HCT116 (cell line): Measurements from ENCODE around the gene PPFIA2. TPM values are rescaled to one million over a fixed set of nuclear protein-coding genes. Genes with fewer than 3 reads are reported as not detected.

Experiments
- ATAC-seq: fragments of 200-7000 bp; cut with Tn5 transposase; 2 replicates; pipeline ENCODE4 v1.9.1; 2020; ENCODE audit warnings: mild to moderate bottlenecking, moderate library complexity
- Bru-seq: library from RNA; stranded (reverse); fragments of 400-500 nt; gene quantifications from one replicate; lab custom pipeline; 2021; lab: Mats Ljungman, UMichigan
- BruChase-seq, 2 experiments: library from RNA; stranded (reverse); fragments of 400-500 nt; gene quantifications; one replicate each; lab custom pipeline; 2021; lab: Mats Ljungman, UMichigan
- BruUV-seq: library from RNA; stranded (reverse); fragments of 400-500 nt; replicated peaks from 2 replicates; lab custom pipeline; 2021; lab: Mats Ljungman, UMichigan
- CTCF ChIA-PET: fragments of 300-600 bp; sonication (Branson Sonifier 250); formaldehyde crosslinking; loops from one replicate; lab custom pipeline; 2021; ENCODE audit warnings: antibody characterized with exemption; lab: Charles Lee
- POLR2A ChIA-PET: fragments of 300-600, 350-600 bp; sonication (Branson Sonifier 250); formaldehyde crosslinking; loops from one replicate; lab custom pipeline; 2021; ENCODE audit warnings: antibody characterized with exemption; lab: Charles Lee
- RAD21 ChIA-PET, 2 experiments: fragments of 300-600 bp; sonication (Branson Sonifier 250); formaldehyde crosslinking; loops; one replicate each; lab custom pipeline; 2023; ENCODE audit warnings: low total read pairs in 2 of 2; ENCODE audit not compliant: uncharacterized antibody in 2 of 2, unreplicated experiment in 2 of 2, low non-redundant PET in 1 of 2; lab: Charles Lee
- DNase-seq: peaks from one replicate; pipeline ENCODE4 v3.0.0-alpha.2; 2010; ENCODE audit warnings: low read depth, low spot score
- H2AFZ ChIP-seq: fragments of 200-600 bp; shearing (Covaris generic), sonication (generic); 2 replicates; pipeline ENCODE4 v1.6.1; 2017; ENCODE audit warnings: low read depth, mixed run types, mixed read lengths, antibody characterized with exemption, low read length; ENCODE audit not compliant: poor library complexity, severe bottlenecking
- H3K27ac ChIP-seq: 2 replicates; pipeline ENCODE4 v1.5.1; 2012; ENCODE audit warnings: low read depth, low read length
- H3K27me3 ChIP-seq: fragments of 200-600 bp; sonication (generic); 2 replicates; pipeline ENCODE4 v1.6.1; 2016; ENCODE audit warnings: mixed run types, low read length, mixed read lengths; ENCODE audit not compliant: insufficient read depth
- H3K36me3 ChIP-seq, 2 experiments: fragments of 200-500 bp in 1 of 2; fragments of 200-600 bp in 1 of 2; sonication (Bioruptor generic) in 1 of 2; sonication (generic) in 1 of 2; 2 replicates each; pipeline versions ENCODE4 v1.5.1 to v1.6.1; 2014 to 2016; ENCODE audit warnings: low read length in 2 of 2, inconsistent platforms in 1 of 2, mixed read lengths in 1 of 2, mixed run types in 1 of 2; ENCODE audit not compliant: insufficient read depth in 2 of 2, control insufficient read depth in 1 of 2
- H3K4me1 ChIP-seq, 2 experiments: fragments of 200-600 bp in 1 of 2; sonication (generic) in 1 of 2; 2 replicates each; pipeline versions ENCODE4 v1.5.1 to v1.6.1; 2012 to 2017; ENCODE audit warnings: low read length in 2 of 2, inconsistent platforms in 1 of 2, mild to moderate bottlenecking in 1 of 2, mixed read lengths in 1 of 2, mixed run types in 1 of 2, moderate library complexity in 1 of 2; ENCODE audit not compliant: insufficient read depth in 2 of 2, control insufficient read depth in 1 of 2
- H3K4me2 ChIP-seq: fragments of 200-600 bp; sonication (generic); 2 replicates; pipeline ENCODE4 v1.6.1; 2017; ENCODE audit warnings: mixed run types, low read length, mixed read lengths
- H3K4me3 ChIP-seq, 2 experiments: fragments of 200-600 bp in 1 of 2; sonication (generic) in 1 of 2; replicated peaks in 1 of 2; 2 replicates each; pipeline ENCODE4 v1.5.1; 2011 to 2016; ENCODE audit warnings: low read length in 2 of 2, control low read depth in 1 of 2, low read depth in 1 of 2, mild to moderate bottlenecking in 1 of 2, mixed read lengths in 1 of 2, mixed run types in 1 of 2
- H3K79me2 ChIP-seq: fragments of 200-600 bp; sonication (generic); 2 replicates; pipeline ENCODE4 v1.6.1; 2017; ENCODE audit warnings: mild to moderate bottlenecking, mixed run types, low read length, moderate library complexity, mixed read lengths; ENCODE audit not compliant: insufficient read depth
- H3K9ac ChIP-seq: fragments of 200-600 bp; sonication (generic); 2 replicates; pipeline ENCODE4 v1.6.1; 2016; ENCODE audit warnings: low read length, mixed read lengths
- H3K9me2 ChIP-seq: fragments of 200-600 bp; sonication (generic), shearing (Covaris generic); 2 replicates; pipeline ENCODE4 v1.6.1; 2017; ENCODE audit warnings: mixed run types, mild to moderate bottlenecking, moderate library complexity; ENCODE audit not compliant: insufficient read depth
- H3K9me3 ChIP-seq, 2 experiments: fragments of 200-500 bp in 1 of 2; fragments of 200-600 bp in 1 of 2; sonication (Bioruptor generic) in 1 of 2; sonication (generic) in 1 of 2; 2 replicates each; pipeline ENCODE4 v1.6.1; 2014 to 2017; ENCODE audit warnings: low read length in 2 of 2, mixed read lengths in 2 of 2, inconsistent platforms in 1 of 2, low read depth in 1 of 2, mild to moderate bottlenecking in 1 of 2, mixed run types in 1 of 2, moderate library complexity in 1 of 2; ENCODE audit not compliant: control insufficient read depth in 1 of 2, insufficient read depth in 1 of 2
- H4K20me1 ChIP-seq: fragments of 200-600 bp; sonication (generic), shearing (Covaris generic); 2 replicates; pipeline ENCODE4 v1.6.1; 2017; ENCODE audit warnings: mixed run types, mild to moderate bottlenecking, moderate library complexity; ENCODE audit not compliant: insufficient read depth
- CEBPB ChIP-seq: IDR thresholded peaks from 2 replicates; pipeline ENCODE4 v1.6.1; 2012; ENCODE audit warnings: low read depth
- EGR1 ChIP-seq: IDR thresholded peaks from 2 replicates; pipeline ENCODE4 v1.6.1; 2012; ENCODE audit warnings: low read depth
- ELF1 ChIP-seq: IDR thresholded peaks from 2 replicates; pipeline ENCODE4 v1.6.1; 2012; ENCODE audit warnings: low read depth, borderline replicate concordance
- EZH2 ChIP-seq: fragments of 200-600 bp; sonication (generic); IDR thresholded peaks from 2 replicates; pipeline ENCODE4 v1.6.1; 2017; ENCODE audit warnings: antibody characterized with exemption, mixed run types
- JUND ChIP-seq: IDR thresholded peaks from 2 replicates; pipeline ENCODE4 v1.6.1; 2012
- SIN3A ChIP-seq: IDR thresholded peaks from 2 replicates; pipeline ENCODE4 v1.6.1; 2012; ENCODE audit warnings: low read depth
- SP1 ChIP-seq: IDR thresholded peaks from 2 replicates; pipeline ENCODE4 v1.6.1; 2012; ENCODE audit warnings: low read depth
- SRF ChIP-seq: IDR thresholded peaks from 2 replicates; pipeline ENCODE4 v1.6.1; 2012; ENCODE audit warnings: low read depth
- TCF7L2 ChIP-seq: IDR thresholded peaks from 2 replicates; pipeline ENCODE4 v1.7.0; 2011; ENCODE audit warnings: borderline replicate concordance, inconsistent platforms; ENCODE audit not compliant: insufficient read depth, insufficient read length; ENCODE audit errors: extremely low read depth
- ZFX ChIP-seq: fragments of 450-650 bp; IDR thresholded peaks from 2 replicates; pipeline ENCODE4 v1.6.1; 2017
- intact Hi-C: fragments of 100-400 bp; cut with micrococcal nuclease; formaldehyde crosslinking; loops from 2 replicates; pipeline ENCODE4 v1.10.0; 2022
- long read RNA-seq: library from polyadenylated mRNA; unstranded; transcript quantifications from one replicate; pipeline ENCODE4 v2.0.0, GENCODE V29; 2021; ENCODE audit not compliant: unreplicated experiment
- polyA plus RNA-seq: library from polyadenylated mRNA; unstranded; fragments of >200 nt; gene quantifications from 2 replicates; pipeline ENCODE4 v1.2.1, GENCODE V29; 2012; ENCODE audit warnings: missing spikeins
- total RNA-seq: library from RNA; stranded (reverse); gene quantifications from one replicate; pipeline ENCODE4 v1.2.1, GENCODE V29; 2021; ENCODE audit not compliant: unreplicated experiment
- TF ChIP-seq, protein P1 (sequence below), 3 experiments: fragments of 200-600 bp in 1 of 3; sonication (generic) in 1 of 3; IDR thresholded peaks in 2 of 3; conservative IDR thresholded peaks in 1 of 3; 2 replicates each; pipeline ENCODE4 v1.5.1; 2012 to 2017; ENCODE audit warnings: low read depth in 2 of 3, low read length in 2 of 3, antibody characterized with exemption in 1 of 3, borderline replicate concordance in 1 of 3, control low read depth in 1 of 3, mild to moderate bottlenecking in 1 of 3, mixed read lengths in 1 of 3, mixed run types in 1 of 3, moderate library complexity in 1 of 3; ENCODE audit not compliant: insufficient read depth in 1 of 3
- TF ChIP-seq, protein P2 (sequence below): IDR thresholded peaks from 2 replicates; pipeline ENCODE4 v1.6.1; 2011; ENCODE audit warnings: mild to moderate bottlenecking, low read length, moderate library complexity; ENCODE audit not compliant: insufficient replicate concordance; ENCODE audit errors: extremely low read depth
- TF ChIP-seq, protein P3 (sequence below): IDR thresholded peaks from 2 replicates; pipeline ENCODE4 v1.6.1; 2012

PPFIA2 gene
- total RNA-seq (not detected), Bru-seq, nascent RNA (percentile 12 among the genes with signal in this experiment), BruChase-seq, experiment 1, labeled RNA remaining after a 6-hour chase (percentile 12 among the genes with signal in this experiment), BruChase-seq, experiment 2, labeled RNA remaining after a 2-hour chase (percentile 9 among the genes with signal in this experiment)
- not detected in 2 replicates for polyA plus RNA-seq
- long read RNA-seq, result 0 reads

DNA sequence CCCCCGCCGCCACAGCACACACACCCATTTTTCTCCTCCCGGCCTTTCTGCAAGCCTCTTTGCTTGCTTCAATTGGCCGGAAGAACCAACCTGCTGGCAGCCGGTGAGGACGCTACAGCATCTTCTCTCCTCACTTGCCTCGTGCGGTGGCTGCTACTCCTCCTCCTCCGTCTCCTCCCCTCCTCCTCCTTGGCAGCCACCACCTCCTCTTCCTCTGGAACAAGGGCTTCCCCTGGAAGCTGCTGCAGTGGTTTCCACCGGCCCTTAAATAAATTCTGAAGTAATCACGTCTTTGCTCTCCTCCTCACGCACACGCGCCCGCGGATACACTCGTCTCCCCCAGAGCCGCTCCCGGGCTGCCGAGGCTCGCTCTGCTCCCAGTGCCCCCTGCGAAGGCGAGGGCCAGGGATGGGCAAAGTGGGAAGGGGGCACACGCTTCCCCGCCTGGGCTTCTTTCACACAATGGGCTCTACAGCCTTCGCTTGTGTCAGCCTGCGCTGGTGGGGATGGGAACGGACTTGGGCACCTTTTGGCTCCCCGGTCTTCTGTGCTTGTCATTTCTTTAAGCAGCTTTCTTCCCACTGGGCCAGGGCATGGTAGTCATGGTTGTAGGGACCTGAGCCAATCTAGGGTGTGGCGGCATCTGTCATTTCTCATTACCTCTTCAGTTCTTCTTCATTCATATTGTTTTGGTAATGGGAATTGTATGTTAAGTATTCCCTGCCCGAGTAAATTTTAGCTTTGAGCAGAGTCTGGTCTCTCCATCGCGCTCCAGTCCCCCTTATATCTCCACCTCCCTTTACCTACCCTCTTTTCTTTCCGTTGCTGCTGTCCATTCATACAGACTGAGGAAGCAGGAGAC is at the start of gene PPFIA2:
Gene PPFIA2 (minus strand): TSS at position 161 of the 862 bp plus-strand sequence.
- RAD21 ChIA-PET, result no interaction called here
- Histone ChIP-seq H3K27ac (no peak within 1 kb of the TSS), H3K9ac (no peak within 1 kb of the TSS), H4K20me1 (no peaks in the 10 kb centered on the region), H3K9me2 (no peaks in the 10 kb centered on the region), H3K9me3 (no peaks in the 10 kb centered on the region), H3K36me3 (no peaks in the 10 kb centered on the region), H3K79me2 (no peaks in the 10 kb centered on the region), H2AFZ (peak within 1 kb of the TSS; percentile 76), H3K4me2 (peak within 1 kb of the TSS; percentile 68), H3K4me3 (peak within 1 kb of the TSS; percentile 36 to 53), H3K4me1 (0 out of 4 replicates have a peak, but pooled peaks cover 0 to 2% of the 10 kb centered on the region in 2 experiments), H3K27me3 (no peaks in the 10 kb centered on the region)
- CTCF ChIA-PET, result no interaction called here
- peak; percentile 62 for ATAC-seq
- POLR2A ChIA-PET, result no interaction called here
- DNase-seq, result no peak
- intact Hi-C loops, result no loop called here
- TF ChIP-seq, protein P1, sequence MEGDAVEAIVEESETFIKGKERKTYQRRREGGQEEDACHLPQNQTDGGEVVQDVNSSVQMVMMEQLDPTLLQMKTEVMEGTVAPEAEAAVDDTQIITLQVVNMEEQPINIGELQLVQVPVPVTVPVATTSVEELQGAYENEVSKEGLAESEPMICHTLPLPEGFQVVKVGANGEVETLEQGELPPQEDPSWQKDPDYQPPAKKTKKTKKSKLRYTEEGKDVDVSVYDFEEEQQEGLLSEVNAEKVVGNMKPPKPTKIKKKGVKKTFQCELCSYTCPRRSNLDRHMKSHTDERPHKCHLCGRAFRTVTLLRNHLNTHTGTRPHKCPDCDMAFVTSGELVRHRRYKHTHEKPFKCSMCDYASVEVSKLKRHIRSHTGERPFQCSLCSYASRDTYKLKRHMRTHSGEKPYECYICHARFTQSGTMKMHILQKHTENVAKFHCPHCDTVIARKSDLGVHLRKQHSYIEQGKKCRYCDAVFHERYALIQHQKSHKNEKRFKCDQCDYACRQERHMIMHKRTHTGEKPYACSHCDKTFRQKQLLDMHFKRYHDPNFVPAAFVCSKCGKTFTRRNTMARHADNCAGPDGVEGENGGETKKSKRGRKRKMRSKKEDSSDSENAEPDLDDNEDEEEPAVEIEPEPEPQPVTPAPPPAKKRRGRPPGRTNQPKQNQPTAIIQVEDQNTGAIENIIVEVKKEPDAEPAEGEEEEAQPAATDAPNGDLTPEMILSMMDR (IDR thresholded peaks at IDR 0.05 in 2 of 3, conservative IDR thresholded peaks at IDR 0.05 in 1 of 3; ENCODE audit: borderline replicate concordance in 1 of 3, insufficient read depth in 1 of 3, low read depth in 2 of 3, low read length in 2 of 3), result no peak
- TF ChIP-seq TCF7L2 (no peak), CEBPB (no peak), EZH2 (no peak), SP1 (no peak), ZFX (no peak), SIN3A (no peak), EGR1 (no peak), SRF (no peak), ELF1 (no peak), JUND (no peak)
- TF ChIP-seq, protein P2, sequence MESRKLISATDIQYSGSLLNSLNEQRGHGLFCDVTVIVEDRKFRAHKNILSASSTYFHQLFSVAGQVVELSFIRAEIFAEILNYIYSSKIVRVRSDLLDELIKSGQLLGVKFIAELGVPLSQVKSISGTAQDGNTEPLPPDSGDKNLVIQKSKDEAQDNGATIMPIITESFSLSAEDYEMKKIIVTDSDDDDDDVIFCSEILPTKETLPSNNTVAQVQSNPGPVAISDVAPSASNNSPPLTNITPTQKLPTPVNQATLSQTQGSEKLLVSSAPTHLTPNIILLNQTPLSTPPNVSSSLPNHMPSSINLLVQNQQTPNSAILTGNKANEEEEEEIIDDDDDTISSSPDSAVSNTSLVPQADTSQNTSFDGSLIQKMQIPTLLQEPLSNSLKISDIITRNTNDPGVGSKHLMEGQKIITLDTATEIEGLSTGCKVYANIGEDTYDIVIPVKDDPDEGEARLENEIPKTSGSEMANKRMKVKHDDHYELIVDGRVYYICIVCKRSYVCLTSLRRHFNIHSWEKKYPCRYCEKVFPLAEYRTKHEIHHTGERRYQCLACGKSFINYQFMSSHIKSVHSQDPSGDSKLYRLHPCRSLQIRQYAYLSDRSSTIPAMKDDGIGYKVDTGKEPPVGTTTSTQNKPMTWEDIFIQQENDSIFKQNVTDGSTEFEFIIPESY, result no peak
- TF ChIP-seq, protein P3, sequence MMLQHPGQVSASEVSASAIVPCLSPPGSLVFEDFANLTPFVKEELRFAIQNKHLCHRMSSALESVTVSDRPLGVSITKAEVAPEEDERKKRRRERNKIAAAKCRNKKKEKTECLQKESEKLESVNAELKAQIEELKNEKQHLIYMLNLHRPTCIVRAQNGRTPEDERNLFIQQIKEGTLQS, result no peak
- no TSS peak for BruUV-seq
